ENCODE measurements around the gene TMEM167A. TPM values are rescaled to one million over a fixed set of nuclear protein-coding genes. Genes with fewer than 3 reads are reported as not detected.
A peak's percentile ranks its signal among the peaks of the same experiment; 100 is the strongest.

TMEM167A gene
- total RNA-seq, 1 donor from 2014 or later, result 45.0 TPM

DNA sequence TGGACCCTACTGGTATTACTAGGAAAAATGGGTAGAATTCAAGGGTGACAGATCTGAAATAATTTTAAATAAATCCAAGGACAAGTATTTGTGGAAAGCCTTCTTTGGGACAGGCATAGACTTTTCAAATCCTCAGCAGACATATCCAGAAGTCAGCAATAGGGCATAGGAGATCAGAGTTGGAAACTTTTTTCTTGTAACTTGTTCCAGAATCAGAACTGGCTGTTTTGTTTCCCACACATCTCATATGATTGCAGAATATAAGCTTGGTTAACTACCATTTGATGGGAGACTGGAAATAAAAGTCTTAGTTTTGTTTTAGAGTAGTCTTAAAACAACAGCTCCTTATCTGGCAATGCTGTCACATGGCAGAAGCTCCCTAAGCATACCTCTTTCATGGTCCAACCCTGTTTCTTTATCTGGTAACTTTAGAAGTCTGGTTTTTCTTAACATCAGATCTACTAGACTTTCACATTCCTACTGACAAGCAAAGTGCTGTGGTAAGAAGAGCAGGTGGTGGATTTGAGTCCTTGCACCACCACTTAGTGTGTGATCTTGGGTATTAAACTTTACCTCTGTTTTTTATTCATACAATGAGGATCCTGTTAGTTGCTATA lies 25.3 kb upstream of the TMEM167A start:
- TF ChIP-seq, protein P1, sequence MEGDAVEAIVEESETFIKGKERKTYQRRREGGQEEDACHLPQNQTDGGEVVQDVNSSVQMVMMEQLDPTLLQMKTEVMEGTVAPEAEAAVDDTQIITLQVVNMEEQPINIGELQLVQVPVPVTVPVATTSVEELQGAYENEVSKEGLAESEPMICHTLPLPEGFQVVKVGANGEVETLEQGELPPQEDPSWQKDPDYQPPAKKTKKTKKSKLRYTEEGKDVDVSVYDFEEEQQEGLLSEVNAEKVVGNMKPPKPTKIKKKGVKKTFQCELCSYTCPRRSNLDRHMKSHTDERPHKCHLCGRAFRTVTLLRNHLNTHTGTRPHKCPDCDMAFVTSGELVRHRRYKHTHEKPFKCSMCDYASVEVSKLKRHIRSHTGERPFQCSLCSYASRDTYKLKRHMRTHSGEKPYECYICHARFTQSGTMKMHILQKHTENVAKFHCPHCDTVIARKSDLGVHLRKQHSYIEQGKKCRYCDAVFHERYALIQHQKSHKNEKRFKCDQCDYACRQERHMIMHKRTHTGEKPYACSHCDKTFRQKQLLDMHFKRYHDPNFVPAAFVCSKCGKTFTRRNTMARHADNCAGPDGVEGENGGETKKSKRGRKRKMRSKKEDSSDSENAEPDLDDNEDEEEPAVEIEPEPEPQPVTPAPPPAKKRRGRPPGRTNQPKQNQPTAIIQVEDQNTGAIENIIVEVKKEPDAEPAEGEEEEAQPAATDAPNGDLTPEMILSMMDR (IDR thresholded peaks at IDR 0.05; ENCODE audit: insufficient read depth, low read length, severe bottlenecking), result no peak
- H3K27me3 ChIP-seq (ENCODE audit: control insufficient read depth, insufficient read depth, low read length), result no peaks in the 10 kb centered on the region
- FAIRE-seq (no peak), DNase-seq (ENCODE audit: low read depth) (no peak)
- H3K36me3 ChIP-seq (ENCODE audit: control insufficient read depth, insufficient read depth, low read length), result no peaks in the 10 kb centered on the region
- no peak overlapping the region for H3K4me3 ChIP-seq (ENCODE audit: low read depth, low read length)

DNA sequence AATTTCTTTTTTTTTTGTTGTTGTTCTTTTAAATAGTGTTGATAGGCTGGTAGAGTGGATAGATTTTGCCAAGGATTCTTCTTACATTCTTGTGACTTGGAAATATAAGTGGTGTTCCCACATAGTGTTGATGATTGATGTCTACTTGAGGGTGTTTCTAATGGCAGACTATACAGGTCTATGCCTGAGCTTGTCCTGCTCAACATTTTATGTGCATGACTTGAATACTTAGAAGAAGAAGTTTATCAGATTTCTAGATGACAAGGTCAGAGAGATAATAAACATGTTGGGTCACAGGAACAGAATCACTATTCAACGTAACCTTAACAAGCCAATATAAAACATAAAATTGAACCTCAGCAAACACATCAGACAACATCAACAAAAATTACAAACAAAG lies 24.3 kb upstream of the TMEM167A start:
- DNase-seq (ENCODE audit: low read depth) (peak; percentile 88), FAIRE-seq (no peak)
- H3K27me3 ChIP-seq (ENCODE audit: control insufficient read depth, insufficient read depth, low read length), result no peaks in the 10 kb centered on the region
- TF ChIP-seq, protein P1 (IDR thresholded peaks at IDR 0.05; ENCODE audit: insufficient read depth, low read length, severe bottlenecking), result no peak
- H3K4me3 ChIP-seq (ENCODE audit: low read depth, low read length), result no peak overlapping the region
- no peaks in the 10 kb centered on the region for H3K36me3 ChIP-seq (ENCODE audit: control insufficient read depth, insufficient read depth, low read length)

DNA sequence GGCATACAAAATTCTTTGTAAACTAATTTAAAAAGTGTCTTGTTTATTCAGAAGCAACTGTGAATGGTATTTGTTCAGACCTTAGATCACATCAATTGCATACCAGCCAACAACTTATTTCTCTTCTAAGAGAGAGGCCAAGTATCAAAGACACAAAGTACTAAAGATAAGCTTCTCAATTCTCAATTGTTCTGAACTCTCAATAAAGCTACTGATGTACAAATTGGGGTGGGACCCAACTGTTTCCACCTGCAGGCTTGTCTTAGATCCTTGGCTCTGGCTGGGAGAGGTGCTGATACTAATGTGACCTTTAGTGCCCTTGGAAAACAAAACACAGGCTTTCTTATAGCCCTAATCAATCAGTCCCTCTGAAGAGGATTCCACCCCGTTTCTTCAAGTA lies 22.3 kb upstream of the TMEM167A start:
- Histone ChIP-seq H3K27me3 (ENCODE audit: control insufficient read depth, insufficient read depth, low read length) (no peaks in the 10 kb centered on the region), H3K36me3 (ENCODE audit: control insufficient read depth, insufficient read depth, low read length) (no peaks in the 10 kb centered on the region), H3K4me3 (ENCODE audit: low read depth, low read length) (no peak overlapping the region)
- DNase-seq (ENCODE audit: low read depth), result no peak
- FAIRE-seq, result no peak
- TF ChIP-seq, protein P1 (IDR thresholded peaks at IDR 0.05; ENCODE audit: insufficient read depth, low read length, severe bottlenecking), result no peak

DNA sequence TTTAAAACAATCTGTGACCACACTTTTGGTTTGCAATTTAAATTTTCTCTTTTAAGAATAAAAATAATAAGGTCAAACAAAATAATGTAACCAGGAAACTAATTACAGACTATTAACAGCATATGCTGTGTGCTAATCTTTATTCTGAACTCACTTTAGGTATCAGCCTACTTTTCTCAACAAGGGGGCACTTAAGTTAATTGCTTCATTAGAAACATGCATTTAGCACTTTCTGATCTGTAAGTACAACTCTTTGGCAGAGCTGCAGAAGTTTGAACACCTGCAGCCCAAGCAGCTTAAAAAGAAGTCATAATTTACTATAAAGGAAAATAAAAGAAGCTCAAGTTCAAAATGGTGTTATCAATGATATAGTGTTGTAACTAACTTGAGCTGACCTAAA lies 21.8 kb upstream of the TMEM167A start:
- H3K36me3 ChIP-seq (ENCODE audit: control insufficient read depth, insufficient read depth, low read length), result no peaks in the 10 kb centered on the region
- TF ChIP-seq, protein P1 (IDR thresholded peaks at IDR 0.05; ENCODE audit: insufficient read depth, low read length, severe bottlenecking), result no peak
- DNase-seq (ENCODE audit: low read depth), result no peak
- no peaks in the 10 kb centered on the region for H3K27me3 ChIP-seq (ENCODE audit: control insufficient read depth, insufficient read depth, low read length)
- FAIRE-seq, result no peak
- H3K4me3 ChIP-seq (ENCODE audit: low read depth, low read length), result no peak overlapping the region

DNA sequence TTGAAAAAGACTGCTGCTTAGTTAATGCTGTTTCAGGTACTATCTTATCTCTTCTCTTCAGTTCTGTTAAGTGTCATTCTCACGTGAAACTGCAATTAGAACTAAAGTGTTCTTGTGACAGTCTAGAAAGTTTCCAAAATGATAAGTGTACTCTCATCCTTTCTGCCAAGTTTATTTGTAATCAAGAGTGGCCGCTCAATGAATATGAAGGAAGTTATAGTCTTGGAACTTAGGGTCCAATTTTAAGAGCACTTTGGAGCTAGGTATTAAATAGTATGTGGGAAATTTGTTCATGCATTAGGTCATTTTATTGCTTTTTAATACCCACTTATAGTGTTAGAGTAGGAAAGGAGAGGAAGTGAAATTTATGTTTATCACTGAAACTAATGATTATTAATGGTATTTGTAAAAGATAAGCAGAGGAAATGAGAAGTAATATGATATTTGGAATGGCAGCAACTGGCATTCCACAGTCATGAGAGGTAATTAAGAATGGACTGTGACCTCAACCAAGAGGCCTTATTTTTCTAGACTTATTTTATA lies 20.6 kb upstream of the TMEM167A start:
- DNase-seq (ENCODE audit: low read depth) (peak; percentile 73), FAIRE-seq (no peak)
- no peaks in the 10 kb centered on the region for H3K27me3 ChIP-seq (ENCODE audit: control insufficient read depth, insufficient read depth, low read length)
- TF ChIP-seq, protein P1 (IDR thresholded peaks at IDR 0.05; ENCODE audit: insufficient read depth, low read length, severe bottlenecking), result no peak
- H3K4me3 ChIP-seq (ENCODE audit: low read depth, low read length), result no peak overlapping the region
- H3K36me3 ChIP-seq (ENCODE audit: control insufficient read depth, insufficient read depth, low read length), result no peaks in the 10 kb centered on the region

Measured in bronchial epithelial cell (primary cell).